ENCODE data around the gene PTBP3. TPM values are rescaled to one million over a fixed set of nuclear protein-coding genes. Genes with fewer than 3 reads are reported as not detected.

Gene PTBP3
- total RNA-seq, 1 donor from 2014 or later, result 42.5 TPM

DNA sequence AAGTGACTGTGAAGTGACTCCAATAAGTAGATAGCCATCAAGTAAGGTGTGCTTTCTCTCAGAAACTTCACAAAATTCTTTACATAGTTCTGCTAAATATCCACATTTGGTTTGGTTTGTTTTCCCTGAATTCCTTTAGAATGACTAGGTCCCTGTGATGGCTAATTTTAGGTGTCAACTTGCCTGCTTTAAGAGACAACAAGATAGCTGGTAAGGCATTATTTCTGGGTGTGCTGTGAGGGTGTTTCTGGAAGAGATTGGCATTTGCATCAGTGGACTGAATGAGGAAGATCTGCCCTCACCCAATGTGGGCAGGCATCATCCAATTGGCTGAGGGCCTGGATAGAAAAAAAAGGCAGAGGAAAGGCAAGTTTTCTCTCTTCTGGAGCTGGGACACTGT, 8.3 kb upstream of the PTBP3 start:
- TF ChIP-seq, protein P1, sequence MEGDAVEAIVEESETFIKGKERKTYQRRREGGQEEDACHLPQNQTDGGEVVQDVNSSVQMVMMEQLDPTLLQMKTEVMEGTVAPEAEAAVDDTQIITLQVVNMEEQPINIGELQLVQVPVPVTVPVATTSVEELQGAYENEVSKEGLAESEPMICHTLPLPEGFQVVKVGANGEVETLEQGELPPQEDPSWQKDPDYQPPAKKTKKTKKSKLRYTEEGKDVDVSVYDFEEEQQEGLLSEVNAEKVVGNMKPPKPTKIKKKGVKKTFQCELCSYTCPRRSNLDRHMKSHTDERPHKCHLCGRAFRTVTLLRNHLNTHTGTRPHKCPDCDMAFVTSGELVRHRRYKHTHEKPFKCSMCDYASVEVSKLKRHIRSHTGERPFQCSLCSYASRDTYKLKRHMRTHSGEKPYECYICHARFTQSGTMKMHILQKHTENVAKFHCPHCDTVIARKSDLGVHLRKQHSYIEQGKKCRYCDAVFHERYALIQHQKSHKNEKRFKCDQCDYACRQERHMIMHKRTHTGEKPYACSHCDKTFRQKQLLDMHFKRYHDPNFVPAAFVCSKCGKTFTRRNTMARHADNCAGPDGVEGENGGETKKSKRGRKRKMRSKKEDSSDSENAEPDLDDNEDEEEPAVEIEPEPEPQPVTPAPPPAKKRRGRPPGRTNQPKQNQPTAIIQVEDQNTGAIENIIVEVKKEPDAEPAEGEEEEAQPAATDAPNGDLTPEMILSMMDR (conservative IDR thresholded peaks at IDR 0.05), result no peak
- Mint-ChIP-seq H3K4me1 (no peaks in the 10 kb centered on the region), H3K27ac (ENCODE audit: unreplicated experiment) (no peak overlapping the region), H3K27me3 (ENCODE audit: low read depth) (no peaks in the 10 kb centered on the region), H3K36me3 (ENCODE audit: low read depth) (no peaks in the 10 kb centered on the region), H3K9me3 (no peaks in the 10 kb centered on the region), H3K4me3 (no peak overlapping the region)
- no peak for DNase-seq (ENCODE audit: low read depth, low spot score)

DNA sequence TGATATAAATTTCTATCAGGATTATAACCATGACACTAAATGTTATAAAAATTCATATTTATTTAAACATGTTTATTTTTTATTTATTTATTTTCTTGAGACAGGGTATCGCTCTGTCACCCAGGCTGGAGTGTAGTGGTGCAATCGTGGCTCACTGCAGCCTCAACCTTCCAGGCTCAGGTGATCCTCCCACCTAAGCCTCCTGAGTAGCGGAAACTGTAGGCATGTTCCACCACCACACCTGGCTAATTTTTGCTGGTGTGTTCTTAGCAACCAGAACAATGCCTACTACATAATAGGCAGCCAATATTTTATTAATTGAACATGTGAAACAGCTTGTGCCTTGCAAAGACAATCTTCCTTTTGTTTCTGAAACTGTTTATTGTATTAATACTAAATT, 6.5 kb upstream of the PTBP3 start:
- Mint-ChIP-seq H3K4me3 (no peak overlapping the region), H3K4me1 (no peaks in the 10 kb centered on the region), H3K27ac (ENCODE audit: unreplicated experiment) (no peak overlapping the region), H3K9me3 (no peaks in the 10 kb centered on the region), H3K36me3 (ENCODE audit: low read depth) (no peaks in the 10 kb centered on the region), H3K27me3 (ENCODE audit: low read depth) (no peaks in the 10 kb centered on the region)
- no peak for DNase-seq (ENCODE audit: low read depth, low spot score)
- TF ChIP-seq, protein P1 (conservative IDR thresholded peaks at IDR 0.05), result no peak

- Mint-ChIP-seq H3K4me1 (peaks cover 9% of the 10 kb centered on the region), H3K27ac (ENCODE audit: unreplicated experiment) (no peak overlapping the region), H3K36me3 (ENCODE audit: low read depth) (no peaks in the 10 kb centered on the region), H3K4me3 (no peak overlapping the region), H3K27me3 (ENCODE audit: low read depth) (no peaks in the 10 kb centered on the region), H3K9me3 (no peaks in the 10 kb centered on the region)
- no peak for DNase-seq (ENCODE audit: low read depth, low spot score)
- TF ChIP-seq, protein P1 (conservative IDR thresholded peaks at IDR 0.05), result no peak
Measured at GRCh38 chr9:112338561-112338960, 5.1 kb upstream of the PTBP3 start.

DNA sequence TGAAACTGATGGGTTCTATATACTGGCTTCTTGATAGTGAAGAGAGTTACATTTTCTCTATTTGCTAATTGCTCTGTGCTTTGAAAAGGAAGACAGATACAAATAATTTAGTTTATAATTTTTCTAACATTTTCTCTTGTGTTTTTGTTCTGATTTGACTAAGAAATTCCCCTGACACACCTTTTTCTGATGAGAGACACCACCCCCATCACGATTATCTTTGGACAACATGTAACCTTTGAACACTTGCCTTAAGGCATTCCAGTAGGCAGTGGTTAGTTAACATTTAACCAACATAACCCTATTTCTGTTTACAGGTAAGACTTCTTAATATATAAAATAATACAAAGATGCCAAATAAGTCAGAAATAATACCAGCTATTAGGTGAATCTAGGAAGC, 4.1 kb upstream of the PTBP3 start:
- Mint-ChIP-seq H3K27ac (ENCODE audit: unreplicated experiment) (no peak overlapping the region), H3K4me3 (no peak overlapping the region), H3K4me1 (peaks cover 9% of the 10 kb centered on the region), H3K9me3 (no peaks in the 10 kb centered on the region), H3K36me3 (ENCODE audit: low read depth) (no peaks in the 10 kb centered on the region), H3K27me3 (ENCODE audit: low read depth) (no peaks in the 10 kb centered on the region)
- TF ChIP-seq, protein P1 (conservative IDR thresholded peaks at IDR 0.05), result no peak
- DNase-seq (ENCODE audit: low read depth, low spot score), result no peak

GRCh38 chr9:112334432-112334841, 1.0 kb upstream of the PTBP3 start:
- Mint-ChIP-seq H3K4me1 (peaks cover 25% of the 10 kb centered on the region), H3K27ac (ENCODE audit: unreplicated experiment) (peak overlapping the region; percentile 4), H3K9me3 (no peaks in the 10 kb centered on the region), H3K4me3 (peak overlapping the region; percentile 97), H3K36me3 (ENCODE audit: low read depth) (no peaks in the 10 kb centered on the region), H3K27me3 (ENCODE audit: low read depth) (peaks cover 10% of the 10 kb centered on the region)
- TF ChIP-seq, protein P1 (conservative IDR thresholded peaks at IDR 0.05), result no peak
- no peak for DNase-seq (ENCODE audit: low read depth, low spot score)

Measured in neural crest cell (in vitro differentiated cells).